Urothelium cell line (cell line): Measurements from ENCODE around the gene LLGL2.
"Not testable (repeated sequence)": the region's sequence is repeated elsewhere in the genome, so short reads cannot be mapped to it uniquely, and the experiment has no call there.

Experiments used
- DNase-seq: peaks from one replicate; pipeline ENCODE4 v3.0.0; 2011; ENCODE audit warnings: low spot score, mixed read lengths
- FAIRE-seq: peaks from 2 replicates; lab custom pipeline; 2011; peaks lifted over from hg19 to GRCh38; lab: Jason Lieb, UNC

The LLGL2 gene

DNA sequence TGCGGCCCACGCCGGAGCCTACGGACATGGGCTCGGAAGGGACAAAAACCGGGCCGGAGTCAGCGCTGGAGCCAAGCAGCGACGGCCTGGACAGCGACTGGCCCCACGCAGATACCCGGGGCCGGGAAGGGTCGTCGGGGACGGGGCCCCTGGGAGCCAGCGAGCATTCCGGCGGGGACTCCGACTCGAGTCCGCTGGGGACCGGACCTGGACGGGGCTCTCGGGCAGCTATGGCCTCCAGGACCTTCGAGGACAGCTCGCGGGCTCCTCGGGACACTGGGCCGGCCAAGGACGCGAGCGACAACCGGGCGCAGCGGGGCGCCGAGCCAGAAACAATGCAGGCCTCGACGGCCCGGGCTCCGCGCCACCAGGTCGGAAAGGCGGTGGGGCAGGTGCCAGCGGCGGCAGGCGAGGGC, 63.1 kb downstream of the LLGL2 start:
- FAIRE-seq = no peak
- DNase-seq = no peak

DNA sequence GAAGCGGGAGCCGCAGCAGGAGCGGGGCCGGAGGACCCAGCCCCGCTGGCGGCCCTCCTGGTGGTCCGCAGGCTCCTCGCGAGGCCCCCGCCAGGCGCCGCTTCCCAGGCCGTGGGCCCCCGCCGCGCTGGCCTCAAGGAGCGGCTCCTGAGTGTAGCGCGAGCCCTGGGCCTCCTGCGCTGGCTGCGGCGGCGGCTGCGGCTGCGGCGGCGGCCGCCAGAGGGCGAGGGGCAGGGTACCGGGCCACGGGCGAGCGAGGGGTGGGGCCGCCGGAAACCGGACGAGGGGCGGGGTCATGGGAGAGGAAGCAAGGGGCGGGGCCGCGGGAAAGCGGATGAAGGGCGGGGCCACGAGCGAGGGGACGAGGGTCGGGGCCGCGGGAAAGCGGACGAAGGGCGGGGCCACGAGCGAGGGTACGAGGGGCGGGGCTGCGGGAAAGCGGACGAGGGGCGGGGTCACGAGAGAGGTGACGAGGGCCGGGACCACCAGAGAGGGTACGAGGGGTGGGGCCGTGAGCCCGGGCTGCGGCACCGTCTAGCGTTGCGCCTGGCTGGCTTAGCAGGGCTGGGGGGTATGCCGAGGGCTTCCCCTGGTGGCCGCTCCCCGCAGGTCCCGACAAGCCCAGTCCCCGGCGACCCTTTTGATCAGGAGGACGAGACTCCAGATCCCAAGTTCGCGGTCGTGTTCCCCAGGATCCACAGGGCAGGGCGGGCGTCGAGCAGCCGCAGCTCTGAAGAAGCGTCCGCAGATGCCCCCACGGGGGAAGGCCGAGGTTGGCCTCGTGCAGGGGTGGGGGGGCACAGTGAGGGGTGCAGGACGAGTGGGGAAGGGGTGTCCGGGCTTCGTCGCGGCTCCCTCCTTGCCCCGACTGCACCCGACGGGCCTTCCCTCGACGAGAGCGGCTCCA, 63.8 kb downstream of the LLGL2 start:
- FAIRE-seq (peak; percentile 97), DNase-seq (peak; percentile 100)

DNA sequence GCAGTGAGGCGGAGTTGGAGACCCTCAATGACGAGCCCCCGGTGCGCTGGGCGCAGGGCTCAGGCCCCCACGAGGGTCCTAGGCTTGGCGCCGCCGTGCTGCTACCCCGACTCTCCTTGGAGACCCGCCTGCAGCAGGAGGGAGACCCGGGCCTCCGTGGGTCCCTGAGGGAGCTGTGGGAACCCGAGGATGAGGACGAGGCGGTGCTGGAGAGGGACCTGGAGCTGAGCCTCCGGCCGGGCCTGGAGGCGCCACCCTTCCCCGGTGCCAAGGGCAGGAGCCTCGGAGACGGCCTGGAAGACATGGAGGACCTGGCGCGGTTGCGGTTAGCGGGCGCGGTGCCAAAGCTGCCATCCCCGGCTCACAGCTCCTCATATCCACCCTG, 64.4 kb downstream of the LLGL2 start:
- DNase-seq (no peak), FAIRE-seq (no peak)

DNA sequence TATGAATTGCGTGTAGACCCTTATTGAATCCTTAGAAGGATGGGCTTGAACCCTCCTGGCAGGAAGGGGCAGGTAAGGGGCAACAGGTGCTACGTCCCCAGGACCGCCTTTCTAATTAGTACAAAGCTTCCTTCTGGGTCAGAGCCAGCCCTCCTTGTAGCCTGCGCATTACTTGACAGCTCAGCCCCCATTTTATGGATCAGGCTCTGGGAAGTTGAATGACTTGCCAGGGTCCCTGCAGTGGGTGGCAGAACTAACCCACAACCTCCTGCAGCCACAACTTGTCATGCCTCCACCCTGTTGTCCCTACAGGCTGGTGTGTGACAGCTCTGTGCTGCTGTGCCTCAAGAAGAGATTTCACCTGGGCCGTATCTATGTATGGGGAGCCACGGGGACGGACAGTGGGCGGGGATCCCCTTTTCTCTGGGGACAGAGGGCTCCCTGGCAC, 64.8 kb downstream of the LLGL2 start:
- DNase-seq = no peak

DNA sequence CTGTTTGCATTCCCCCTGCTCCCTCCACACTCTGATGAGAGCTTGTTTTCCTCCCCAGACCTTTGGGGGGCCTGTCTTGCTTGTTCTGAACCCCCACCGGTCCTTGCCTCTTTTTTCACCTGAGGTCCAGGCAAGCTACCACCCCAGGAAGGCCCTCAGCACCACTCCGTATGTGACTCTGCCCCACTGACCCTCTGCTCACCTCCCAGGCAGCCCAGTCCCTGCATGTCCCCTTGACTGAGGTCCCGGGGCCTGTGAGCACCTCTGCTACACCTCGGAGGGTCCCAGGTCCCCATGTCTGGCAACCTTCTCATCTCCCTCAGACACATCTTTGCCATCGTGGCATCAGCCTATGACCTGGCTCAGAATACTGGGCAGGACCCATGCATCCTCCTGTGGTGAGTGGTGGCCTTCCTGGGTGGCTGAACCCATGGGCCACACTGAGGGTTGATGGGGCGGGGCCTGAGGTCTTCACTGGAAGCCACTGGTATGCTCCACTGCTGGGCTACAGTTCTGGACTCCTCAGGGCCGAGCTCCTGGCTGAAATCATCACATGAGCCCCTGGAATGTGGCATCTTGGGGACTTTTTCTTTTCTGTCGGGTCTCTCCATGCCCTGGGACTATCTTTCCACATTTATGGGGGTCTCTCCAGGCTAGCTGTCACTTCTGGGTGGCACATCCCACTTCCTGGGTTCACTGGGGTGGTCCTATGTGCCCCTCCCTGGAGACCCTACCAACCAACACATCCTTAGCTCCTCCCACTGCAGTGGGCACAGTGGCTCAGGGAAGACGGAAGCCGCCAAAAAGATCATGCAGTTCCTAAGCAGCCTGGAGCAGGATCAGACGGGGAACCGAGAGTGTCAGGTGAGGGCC, 65.6 kb downstream of the LLGL2 start:
- FAIRE-seq = peak; percentile 32
- no peak for DNase-seq

More for the DNA sequence above, 64.8 kb downstream of the LLGL2 start:
- FAIRE-seq = peak; percentile 32

GRCh38 chr17:75591722-75592302, 66.3 kb downstream of the LLGL2 start:
- no peak for DNase-seq
- FAIRE-seq = no peak

DNA sequence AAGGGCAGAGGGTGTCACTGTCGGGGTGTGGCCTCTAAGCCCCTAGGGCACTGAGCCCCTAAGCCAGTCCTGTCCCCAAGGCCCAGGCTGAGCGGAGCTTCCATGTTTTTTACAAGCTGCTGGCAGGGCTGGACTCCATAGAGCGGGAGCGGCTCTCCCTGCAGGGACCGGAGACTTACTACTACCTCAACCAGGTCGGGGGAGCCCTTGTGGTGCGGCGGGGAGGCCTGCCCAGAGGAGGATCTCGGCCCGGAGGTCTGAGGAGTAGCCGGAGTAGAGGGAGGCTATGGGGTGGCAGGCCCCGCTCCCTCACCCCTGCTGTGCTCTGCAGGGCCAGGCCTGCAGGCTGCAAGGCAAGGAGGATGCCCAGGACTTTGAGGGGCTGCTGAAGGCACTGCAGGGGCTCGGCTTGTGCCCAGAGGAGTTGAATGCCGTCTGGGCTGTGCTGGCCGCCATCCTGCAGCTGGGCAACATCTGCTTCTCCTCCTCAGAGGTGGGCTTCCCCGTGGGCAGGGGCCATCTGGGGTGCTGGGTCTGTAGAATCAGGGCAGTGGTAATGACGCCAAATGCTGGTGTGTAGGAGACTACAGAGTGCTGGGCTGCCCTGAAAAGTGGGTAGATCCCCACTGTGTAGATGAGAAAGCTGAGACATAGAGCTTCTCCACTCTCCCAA, 67.0 kb downstream of the LLGL2 start:
- FAIRE-seq (no peak), DNase-seq (no peak)

- FAIRE-seq, DNase-seq: not testable (repeated sequence)
These were observed 67.9 kb downstream of the LLGL2 start for GRCh38 chr17:75593430-75593829.

DNA sequence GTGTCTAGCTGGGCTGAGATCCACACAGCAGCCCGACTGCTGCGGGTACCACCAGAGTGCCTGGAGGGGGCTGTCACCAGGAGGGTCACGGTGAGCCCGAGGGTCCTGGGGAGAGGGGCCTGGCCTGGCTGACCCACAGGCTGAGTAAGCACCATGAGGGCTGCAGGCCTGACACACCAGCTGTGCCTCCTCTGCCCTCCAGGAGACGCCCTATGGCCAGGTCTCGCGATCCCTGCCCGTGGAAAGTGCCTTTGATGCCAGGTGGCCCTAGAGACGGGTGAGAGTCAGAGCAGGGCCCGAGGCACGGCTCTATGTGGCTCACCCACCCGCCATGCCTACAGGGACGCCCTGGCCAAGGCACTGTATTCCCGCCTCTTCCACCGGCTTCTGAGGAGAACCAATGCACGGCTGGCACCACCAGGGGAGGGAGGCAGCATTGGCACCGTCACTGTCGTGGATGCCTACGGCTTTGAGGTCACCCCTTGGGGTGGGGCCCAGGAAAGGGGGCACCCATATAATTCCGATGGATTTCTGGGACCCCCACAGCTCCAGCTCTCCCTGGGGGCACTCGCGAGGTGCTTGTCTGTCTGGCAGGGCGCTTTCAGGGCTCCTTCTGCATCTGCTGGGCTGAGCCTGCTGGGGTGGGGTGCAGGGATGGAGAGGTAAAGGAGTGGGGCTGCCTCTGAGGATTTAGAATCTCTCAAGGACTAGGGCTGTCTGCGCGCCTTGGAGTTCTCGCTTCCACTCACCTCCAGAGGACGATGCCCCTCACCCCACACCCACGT, 69.2 kb downstream of the LLGL2 start:
- DNase-seq (no peak), FAIRE-seq (no peak)

- FAIRE-seq = no peak
- no peak for DNase-seq
These were observed 69.9 kb downstream of the LLGL2 start for GRCh38 chr17:75595284-75595919.

GRCh38 chr17:75595920-75596313, 70.4 kb downstream of the LLGL2 start:
- DNase-seq = no peak
- no peak for FAIRE-seq

DNA sequence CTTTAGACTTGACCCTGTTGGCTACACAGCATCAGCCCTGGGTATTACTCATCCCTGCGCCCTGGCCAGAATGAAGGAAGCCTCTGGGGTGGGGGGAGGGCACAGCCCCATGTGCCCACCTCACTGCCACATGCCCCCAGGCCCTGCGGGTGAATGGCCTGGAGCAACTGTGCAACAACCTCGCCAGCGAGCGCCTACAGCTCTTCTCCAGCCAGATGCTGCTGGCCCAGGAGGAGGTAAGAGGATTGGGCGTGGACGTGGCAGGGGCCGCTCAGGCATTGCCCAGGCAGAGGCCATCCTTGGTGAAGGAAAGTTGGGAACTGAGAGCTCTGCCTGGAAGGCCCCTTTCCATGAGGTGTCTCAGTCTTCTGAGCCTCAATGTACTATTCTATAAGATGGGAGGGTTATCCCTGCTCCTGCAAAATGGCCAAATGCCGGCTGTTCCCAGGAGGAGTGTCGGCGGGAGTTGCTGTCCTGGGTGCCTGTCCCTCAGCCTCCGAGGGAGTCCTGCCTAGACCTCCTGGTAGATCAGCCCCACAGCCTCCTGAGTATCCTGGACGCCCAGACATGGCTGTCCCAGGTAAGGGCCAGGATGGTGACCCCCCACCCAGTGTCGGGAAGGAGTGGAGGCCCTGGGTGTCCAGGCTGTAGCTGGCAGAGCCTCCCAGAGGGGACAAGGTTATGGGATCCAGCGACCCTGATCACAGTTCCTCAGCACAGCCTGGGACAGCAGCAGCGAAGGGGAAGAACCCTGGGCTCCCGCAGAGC, 71.0 kb downstream of the LLGL2 start:
- DNase-seq (no peak), FAIRE-seq (no peak)

GRCh38 chr17:75601057-75601987, 75.8 kb downstream of the LLGL2 start:
- FAIRE-seq (peak; percentile 73), DNase-seq (peak; percentile 69)

DNA sequence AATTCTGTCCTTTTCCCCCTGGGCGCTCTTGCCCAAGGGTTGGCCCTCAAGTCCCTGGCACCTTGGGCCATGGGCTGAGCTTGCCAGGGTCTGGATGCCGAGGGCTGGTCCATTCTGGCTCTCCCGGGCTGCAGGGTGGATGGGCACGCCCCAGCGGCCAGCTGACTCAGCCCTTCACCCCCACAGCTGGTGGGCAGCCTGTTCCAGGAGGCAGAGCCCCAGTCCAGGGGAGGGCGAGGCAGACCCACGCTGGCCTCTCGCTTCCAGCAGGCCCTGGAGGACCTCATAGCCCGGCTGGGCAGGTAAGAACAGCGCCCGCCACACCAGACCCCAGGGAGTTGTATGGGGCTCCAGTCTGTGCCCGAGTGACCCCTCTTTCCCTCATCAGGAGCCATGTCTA, 77.1 kb downstream of the LLGL2 start:
- FAIRE-seq = no peak
- DNase-seq = no peak

GRCh38 chr17:75603123-75603522, 77.6 kb downstream of the LLGL2 start:
- DNase-seq = no peak
- FAIRE-seq = no peak

DNA sequence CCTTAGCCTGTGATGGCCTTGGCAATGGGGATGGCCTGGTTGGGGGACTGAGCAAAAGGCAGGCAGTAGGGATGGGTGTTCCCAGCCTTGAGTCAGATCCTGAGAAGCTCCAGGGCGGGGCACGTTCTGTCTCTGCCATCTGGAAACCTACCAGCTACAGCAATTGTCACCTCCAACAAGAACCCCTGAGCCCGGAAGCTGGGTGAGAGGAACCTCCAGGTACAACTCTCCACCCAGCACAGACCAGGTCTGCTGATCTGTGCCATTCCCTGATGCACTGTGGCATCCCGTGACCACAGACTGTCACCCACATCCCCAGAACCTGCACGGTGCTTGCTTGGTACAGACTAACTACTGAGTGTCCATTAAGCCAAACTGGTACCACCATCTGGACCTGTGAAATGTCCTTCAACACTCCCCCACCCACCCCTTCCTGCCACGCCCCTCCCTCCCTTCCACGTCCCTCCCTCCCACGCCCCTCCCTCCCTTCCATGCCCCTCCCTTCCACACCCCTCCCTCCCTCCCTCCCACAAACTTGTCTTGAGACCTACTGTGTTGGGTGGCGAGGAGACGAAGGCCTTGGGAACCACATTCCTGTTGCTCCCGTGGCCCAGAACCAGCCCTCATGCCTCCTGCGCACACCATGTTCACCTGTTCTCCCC, 78.7 kb downstream of the LLGL2 start:
- no peak for DNase-seq

GRCh38 chr17:75605790-75606189, 80.3 kb downstream of the LLGL2 start:
- DNase-seq (no peak), FAIRE-seq (no peak)

More for the DNA sequence above, 78.7 kb downstream of the LLGL2 start:
- FAIRE-seq = peak; percentile 20
